ENCODE data around the gene ZNF418. TPM values are rescaled to one million over a fixed set of nuclear protein-coding genes. Genes with fewer than 3 reads are reported as not detected.

The ZNF418 gene
- total and polyA plus RNA-seq, 5 donors from 2014 or later, result 1.0 to 3.1 (median 1.2) TPM; not detected in 2

DNA sequence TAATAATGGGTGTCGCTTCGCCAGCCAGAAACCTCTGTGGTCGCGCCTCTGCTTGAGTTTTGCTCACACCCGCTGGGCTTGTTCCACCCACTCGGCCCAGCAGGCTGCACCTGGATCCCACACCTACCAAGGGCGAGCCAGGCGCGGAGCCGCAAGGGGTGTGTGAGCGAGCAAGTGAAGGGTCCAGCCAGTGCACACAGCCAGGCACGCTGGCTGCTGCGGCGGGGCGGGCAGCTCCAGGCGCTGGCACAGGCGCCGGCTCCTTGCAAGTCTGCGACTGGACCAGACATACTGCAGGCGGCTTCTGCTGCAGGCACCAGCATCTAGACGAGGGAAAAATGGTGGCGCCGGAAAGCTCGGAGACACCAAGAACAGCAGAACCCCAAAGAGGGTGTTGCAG lies 14.1 kb upstream of the ZNF418 start:
- DNase-seq, result no peak
- H3K9me3 Mint-ChIP-seq, result peaks cover 7 to 41% (median 13%) of the 10 kb centered on the region in 7 donors
- no peak overlapping the region for H3K27ac Mint-ChIP-seq
- Histone ChIP-seq H3K4me3 (ENCODE audit: low read depth, low read length) (no peak overlapping the region), H3K36me3 (ENCODE audit: control insufficient read depth, insufficient read depth, low read length) (peaks cover 5% of the 10 kb centered on the region), H3K27me3 (ENCODE audit: control insufficient read depth, insufficient read depth, low read length) (no peaks in the 10 kb centered on the region), H3K4me1 (ENCODE audit: control insufficient read depth, insufficient read depth, low read length, poor library complexity, severe bottlenecking) (peaks cover 6% of the 10 kb centered on the region), H3K9me3 (ENCODE audit: control insufficient read depth in 2 of 2, low read length in 2 of 2) (peaks cover 28 to 48% of the 10 kb centered on the region in 2 experiments), H3K27ac (ENCODE audit: insufficient read depth, low read length, poor library complexity, severe bottlenecking) (no peak overlapping the region)
- no peak overlapping the region for H3K4me3 Mint-ChIP-seq
- H3K4me1 Mint-ChIP-seq, result peaks cover 10 to 22% (median 11%) of the 10 kb centered on the region in 4 donors
- no peaks in the 10 kb centered on the region for H3K27me3 Mint-ChIP-seq
- no peak for ATAC-seq (ENCODE audit: low read depth in 2 of 2)
- peaks cover 17% of the 10 kb centered on the region for H3K36me3 Mint-ChIP-seq

DNA sequence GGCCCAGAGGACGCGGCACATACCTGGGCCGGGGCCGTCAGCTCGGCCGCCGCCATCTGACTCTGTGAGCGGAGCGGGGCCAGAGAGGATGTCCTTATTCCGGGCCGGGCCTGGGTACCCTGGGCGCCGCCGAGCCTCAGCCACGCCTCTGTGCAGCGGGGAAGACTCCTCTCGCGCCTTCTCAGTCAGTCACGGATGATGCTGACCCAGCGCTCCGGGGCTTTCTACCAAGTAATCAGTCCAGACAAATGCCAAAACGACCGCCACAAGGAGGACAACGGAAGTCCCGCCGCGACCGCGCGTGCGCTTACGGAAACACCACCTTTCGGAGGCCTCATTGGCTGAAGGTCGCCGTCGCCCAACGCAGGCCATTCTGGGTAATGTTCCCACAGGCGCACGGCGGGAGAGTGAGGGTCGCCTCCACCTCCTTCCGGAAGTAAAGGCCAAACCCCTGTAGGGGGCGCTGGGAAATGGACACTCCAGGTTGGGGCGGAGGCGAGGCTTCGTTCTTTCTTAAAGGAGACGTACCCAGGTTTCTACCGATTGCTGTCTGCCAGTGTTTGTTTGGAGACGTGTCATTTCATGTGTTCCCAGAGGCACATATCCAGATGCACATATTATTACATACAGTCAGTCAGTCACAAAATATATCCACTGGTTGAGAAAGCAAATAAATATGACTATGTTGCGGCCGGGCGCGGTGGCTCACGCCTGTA lies 12.4 kb upstream of the ZNF418 start, which contains the start of gene ZNF256:
Gene ZNF256, minus strand, starts transcription at position 288 of the 716 bp plus-strand sequence. Its CDS starts 232 bp downstream, at position 56.
- peaks cover 7 to 46% (median 17%) of the 10 kb centered on the region in 7 donors for H3K9me3 Mint-ChIP-seq
- H3K4me3 ChIP-seq (ENCODE audit: low read depth, low read length), result peak within 1 kb of the TSS; percentile 87
- peak within 1 kb of the TSS; percentile 94 to 97 (median 96) for H3K4me3 Mint-ChIP-seq
- peak; percentile 96 to 97 for ATAC-seq (ENCODE audit: low read depth in 2 of 2)
- H3K4me1 ChIP-seq (ENCODE audit: control insufficient read depth, insufficient read depth, low read length, poor library complexity, severe bottlenecking), result peaks cover 6% of the 10 kb centered on the region
- H3K27me3 ChIP-seq (ENCODE audit: control insufficient read depth, insufficient read depth, low read length), result no peaks in the 10 kb centered on the region
- H3K36me3 Mint-ChIP-seq, result peaks cover 34% of the 10 kb centered on the region
- DNase-seq, result peak; percentile 73 to 94 (median 80)
- peak within 1 kb of the TSS; percentile 69 for H3K27ac ChIP-seq (ENCODE audit: insufficient read depth, low read length, poor library complexity, severe bottlenecking)
- H3K9me3 ChIP-seq (ENCODE audit: control insufficient read depth in 2 of 2, low read length in 2 of 2), result peaks cover 37 to 52% of the 10 kb centered on the region in 2 experiments
- H3K4me1 Mint-ChIP-seq, result peaks cover 10 to 27% (median 11%) of the 10 kb centered on the region in 4 donors
- no peaks in the 10 kb centered on the region for H3K27me3 Mint-ChIP-seq
- H3K36me3 ChIP-seq (ENCODE audit: control insufficient read depth, insufficient read depth, low read length), result peaks cover 22% of the 10 kb centered on the region
- H3K27ac Mint-ChIP-seq, result peak within 1 kb of the TSS; percentile 89 to 94 (median 91)

DNA sequence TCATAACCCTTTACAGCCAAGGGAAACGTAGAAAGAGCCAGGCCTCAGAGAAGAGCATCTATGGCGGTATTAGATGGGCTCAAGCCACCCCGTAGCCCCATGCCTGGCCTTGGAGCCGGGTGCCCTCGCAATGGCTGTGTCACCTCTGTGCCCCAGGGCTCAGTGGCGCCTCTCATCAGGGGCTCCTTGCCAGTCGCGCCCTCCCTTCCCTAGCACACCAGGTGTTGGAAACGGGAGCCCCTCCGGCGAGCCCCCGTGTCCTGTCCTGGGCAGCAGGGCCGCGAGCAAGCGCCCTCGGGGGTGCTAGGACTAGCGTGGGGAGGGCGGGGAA lies 11.9 kb upstream of the ZNF418 start:
- Histone ChIP-seq H3K9me3 (ENCODE audit: control insufficient read depth in 2 of 2, low read length in 2 of 2) (peaks cover 42 to 57% of the 10 kb centered on the region in 2 experiments), H3K36me3 (ENCODE audit: control insufficient read depth, insufficient read depth, low read length) (peaks cover 27% of the 10 kb centered on the region), H3K4me3 (ENCODE audit: low read depth, low read length) (peak overlapping the region; percentile 69), H3K27me3 (ENCODE audit: control insufficient read depth, insufficient read depth, low read length) (no peaks in the 10 kb centered on the region), H3K4me1 (ENCODE audit: control insufficient read depth, insufficient read depth, low read length, poor library complexity, severe bottlenecking) (peaks cover 6% of the 10 kb centered on the region), H3K27ac (ENCODE audit: insufficient read depth, low read length, poor library complexity, severe bottlenecking) (peak overlapping the region; percentile 69)
- Mint-ChIP-seq H3K4me1 (peaks cover 10 to 27% (median 11%) of the 10 kb centered on the region in 4 donors), H3K9me3 (peaks cover 7 to 52% (median 19%) of the 10 kb centered on the region in 7 donors), H3K4me3 (peak overlapping the region; percentile 59 to 96 (median 95)), H3K27ac (peak overlapping the region; percentile 68 to 91 (median 74)), H3K27me3 (no peaks in the 10 kb centered on the region), H3K36me3 (peaks cover 39% of the 10 kb centered on the region)
- DNase-seq (no peak), ATAC-seq (ENCODE audit: low read depth in 2 of 2) (no peak)

GRCh38 chr19:57946316-57946715 lies 11.1 kb upstream of the ZNF418 start:
- peaks cover 35% of the 10 kb centered on the region for H3K36me3 ChIP-seq (ENCODE audit: control insufficient read depth, insufficient read depth, low read length)
- ATAC-seq (ENCODE audit: low read depth in 2 of 2) (no peak), DNase-seq (no peak)
- H3K27ac Mint-ChIP-seq, result peak overlapping the region; percentile 10 to 68 (median 23)
- H3K4me1 ChIP-seq (ENCODE audit: control insufficient read depth, insufficient read depth, low read length, poor library complexity, severe bottlenecking), result peaks cover 6% of the 10 kb centered on the region
- peaks cover 10 to 27% (median 11%) of the 10 kb centered on the region in 4 donors for H3K4me1 Mint-ChIP-seq
- no peaks in the 10 kb centered on the region for H3K27me3 Mint-ChIP-seq
- no peak overlapping the region for H3K27ac ChIP-seq (ENCODE audit: insufficient read depth, low read length, poor library complexity, severe bottlenecking)
- H3K27me3 ChIP-seq (ENCODE audit: control insufficient read depth, insufficient read depth, low read length), result no peaks in the 10 kb centered on the region
- H3K36me3 Mint-ChIP-seq, result peaks cover 47% of the 10 kb centered on the region
- H3K4me3 Mint-ChIP-seq, result peak overlapping the region; percentile 59 to 96 (median 95)
- H3K4me3 ChIP-seq (ENCODE audit: low read depth, low read length), result peak overlapping the region; percentile 69
- H3K9me3 Mint-ChIP-seq, result peaks cover 7 to 56% (median 26%) of the 10 kb centered on the region in 7 donors
- H3K9me3 ChIP-seq (ENCODE audit: control insufficient read depth in 2 of 2, low read length in 2 of 2), result peaks cover 50 to 65% of the 10 kb centered on the region in 2 experiments

DNA sequence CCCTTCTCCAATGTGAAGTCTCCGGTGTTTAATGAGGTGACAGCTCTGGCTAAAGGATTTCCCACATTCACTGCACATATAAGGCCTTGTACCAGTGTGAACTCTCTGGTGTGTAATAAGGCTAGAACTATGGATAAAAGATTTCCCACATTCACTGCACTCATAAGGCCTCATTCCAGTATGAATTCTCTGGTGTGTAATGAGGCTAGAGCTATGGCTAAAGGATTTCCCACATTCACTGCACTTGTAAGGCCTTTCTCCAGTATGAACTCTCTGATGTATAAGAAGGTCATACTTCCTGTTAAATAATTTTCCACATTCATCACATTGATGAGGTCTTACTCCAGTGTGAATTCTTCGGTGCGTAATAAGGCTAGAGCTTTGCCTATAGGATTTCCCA lies 6.4 kb upstream of the ZNF418 start:
- peaks cover 6 to 84% (median 34%) of the 10 kb centered on the region in 7 donors for H3K9me3 Mint-ChIP-seq
- H3K4me3 Mint-ChIP-seq, result no peak overlapping the region
- ATAC-seq (ENCODE audit: low read depth in 2 of 2), result no peak
- peaks cover 1% of the 10 kb centered on the region for H3K4me1 ChIP-seq (ENCODE audit: control insufficient read depth, insufficient read depth, low read length, poor library complexity, severe bottlenecking)
- H3K27me3 Mint-ChIP-seq, result no peaks in the 10 kb centered on the region
- DNase-seq, result no peak
- H3K36me3 ChIP-seq (ENCODE audit: control insufficient read depth, insufficient read depth, low read length), result peaks cover 48% of the 10 kb centered on the region
- no peaks in the 10 kb centered on the region for H3K27me3 ChIP-seq (ENCODE audit: control insufficient read depth, insufficient read depth, low read length)
- H3K9me3 ChIP-seq (ENCODE audit: control insufficient read depth in 2 of 2, low read length in 2 of 2), result peaks cover 64 to 95% of the 10 kb centered on the region in 2 experiments
- peaks cover 7 to 17% (median 8%) of the 10 kb centered on the region in 4 donors for H3K4me1 Mint-ChIP-seq
- H3K27ac Mint-ChIP-seq, result peak overlapping the region in 1 of 3 donors; percentile 38
- H3K4me3 ChIP-seq (ENCODE audit: low read depth, low read length), result peak overlapping the region; percentile 11
- no peak overlapping the region for H3K27ac ChIP-seq (ENCODE audit: insufficient read depth, low read length, poor library complexity, severe bottlenecking)
- peaks cover 74% of the 10 kb centered on the region for H3K36me3 Mint-ChIP-seq

DNA sequence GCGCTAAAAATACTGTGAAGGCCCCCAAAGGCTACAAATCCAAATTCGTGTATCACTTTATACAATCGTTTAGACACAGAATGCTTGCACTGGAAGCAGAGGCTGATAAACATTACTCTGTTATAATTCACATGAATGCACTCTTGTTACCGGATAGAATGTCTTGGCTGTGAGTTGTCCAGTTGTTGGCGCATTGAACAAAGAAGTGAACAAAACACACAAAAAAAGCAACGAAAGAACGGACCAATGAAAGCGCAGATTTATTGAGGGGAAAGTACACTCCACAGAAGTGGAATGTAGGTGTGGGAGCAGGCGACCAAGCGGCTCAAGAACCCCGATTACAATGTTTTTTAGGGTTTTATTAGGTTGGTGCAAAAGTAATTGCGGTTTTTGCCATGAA lies 529 bp upstream of the ZNF418 start:
- no peak for ATAC-seq (ENCODE audit: low read depth in 2 of 2)
- Mint-ChIP-seq H3K4me1 (peaks cover 0 to 10% (median under 1%) of the 10 kb centered on the region in 4 donors), H3K9me3 (peaks cover 2 to 73% (median 32%) of the 10 kb centered on the region in 7 donors), H3K4me3 (no peak overlapping the region), H3K36me3 (peaks cover 35% of the 10 kb centered on the region), H3K27ac (no peak overlapping the region), H3K27me3 (peaks cover 8% of the 10 kb centered on the region)
- no peaks in the 10 kb centered on the region for H3K27me3 ChIP-seq (ENCODE audit: control insufficient read depth, insufficient read depth, low read length)
- DNase-seq, result no peak
- no peaks in the 10 kb centered on the region for H3K4me1 ChIP-seq (ENCODE audit: control insufficient read depth, insufficient read depth, low read length, poor library complexity, severe bottlenecking)
- peaks cover 42 to 91% of the 10 kb centered on the region in 2 experiments for H3K9me3 ChIP-seq (ENCODE audit: control insufficient read depth in 2 of 2, low read length in 2 of 2)
- no peak overlapping the region for H3K27ac ChIP-seq (ENCODE audit: insufficient read depth, low read length, poor library complexity, severe bottlenecking)
- H3K36me3 ChIP-seq (ENCODE audit: control insufficient read depth, insufficient read depth, low read length), result peaks cover 8% of the 10 kb centered on the region
- H3K4me3 ChIP-seq (ENCODE audit: low read depth, low read length), result no peak overlapping the region

DNA sequence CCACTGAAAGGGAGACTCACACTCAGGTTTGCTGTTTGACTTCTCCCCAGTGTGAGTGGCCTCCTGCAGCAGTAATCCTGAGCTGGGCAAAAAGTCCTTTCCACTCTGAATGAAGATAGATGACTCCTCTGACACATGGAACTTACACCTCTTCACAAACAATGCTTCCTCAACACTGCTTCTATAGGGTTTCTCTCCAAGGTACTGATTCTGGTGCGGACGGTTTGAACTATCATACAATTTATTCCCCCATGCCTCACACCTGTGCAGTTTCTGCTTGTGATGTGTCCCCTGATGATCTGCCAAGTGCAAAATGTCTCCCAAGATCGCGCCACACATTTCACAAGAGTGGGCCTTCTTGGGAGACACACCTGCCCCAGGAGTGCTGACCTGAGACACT lies 7.6 kb downstream of the ZNF418 start:
- Mint-ChIP-seq H3K27me3 (no peaks in the 10 kb centered on the region), H3K9me3 (peaks cover 0 to 61% (median 21%) of the 10 kb centered on the region in 7 donors), H3K4me1 (no peaks in the 10 kb centered on the region), H3K36me3 (peaks cover 12% of the 10 kb centered on the region), H3K4me3 (no peak overlapping the region), H3K27ac (no peak overlapping the region)
- no peak for DNase-seq
- Histone ChIP-seq H3K36me3 (ENCODE audit: control insufficient read depth, insufficient read depth, low read length) (no peaks in the 10 kb centered on the region), H3K27ac (ENCODE audit: insufficient read depth, low read length, poor library complexity, severe bottlenecking) (no peak overlapping the region), H3K4me1 (ENCODE audit: control insufficient read depth, insufficient read depth, low read length, poor library complexity, severe bottlenecking) (no peaks in the 10 kb centered on the region), H3K4me3 (ENCODE audit: low read depth, low read length) (no peak overlapping the region), H3K9me3 (ENCODE audit: control insufficient read depth in 2 of 2, low read length in 2 of 2) (peaks cover 47 to 73% of the 10 kb centered on the region in 2 experiments), H3K27me3 (ENCODE audit: control insufficient read depth, insufficient read depth, low read length) (no peaks in the 10 kb centered on the region)
- no peak for ATAC-seq (ENCODE audit: low read depth in 2 of 2)
